Astrocyte (in vitro differentiated cells and primary cell): ENCODE data around the gene CCL21. TPM values are rescaled to one million over a fixed set of nuclear protein-coding genes. Genes with fewer than 3 reads are reported as not detected.

Source experiments
- DNase-seq: peaks from one replicate; pipeline ENCODE4 v3.0.0-alpha.2; 2010; ENCODE audit warnings: low read depth
- FAIRE-seq: peaks from 2 replicates; lab custom pipeline; 2011; peaks lifted over from hg19 to GRCh38; lab: Jason Lieb, UNC
- H2AFZ ChIP-seq: 2 replicates; pipeline ENCODE4 v1.6.0; 2012; ENCODE audit warnings: low read depth, low read length, inconsistent platforms
- H3K27ac ChIP-seq: 2 replicates; pipeline ENCODE4 v1.5.1; 2011; ENCODE audit warnings: low read depth, low read length, inconsistent platforms
- H3K27me3 ChIP-seq: 2 replicates; pipeline ENCODE4 v1.6.0; 2011; ENCODE audit warnings: low read length, inconsistent platforms; ENCODE audit not compliant: insufficient read depth
- H3K36me3 ChIP-seq: 2 replicates; pipeline ENCODE4 v1.5.1; 2011; ENCODE audit warnings: low read length, inconsistent platforms; ENCODE audit not compliant: insufficient read depth
- H3K4me1 ChIP-seq: 2 replicates; pipeline ENCODE4 v1.5.1; 2011; ENCODE audit warnings: low read length, inconsistent platforms; ENCODE audit not compliant: insufficient read depth
- H3K4me2 ChIP-seq: 2 replicates; pipeline ENCODE4 v1.6.0; 2012; ENCODE audit warnings: low read length, inconsistent platforms
- H3K4me3 ChIP-seq: 2 replicates; pipeline ENCODE4 v1.5.1; 2011; ENCODE audit warnings: low read depth, mild to moderate bottlenecking, low read length, inconsistent platforms; ENCODE audit not compliant: insufficient read depth
- H3K79me2 ChIP-seq: 2 replicates; pipeline ENCODE4 v1.6.0; 2012; ENCODE audit warnings: mild to moderate bottlenecking, low read length, inconsistent platforms; ENCODE audit not compliant: insufficient read depth
- H3K9ac ChIP-seq: 2 replicates; pipeline ENCODE4 v1.6.0; 2012; ENCODE audit warnings: mild to moderate bottlenecking, low read length, inconsistent platforms
- H3K9me3 ChIP-seq: 2 replicates; pipeline ENCODE4 v1.5.1; 2012; ENCODE audit warnings: low read depth, mild to moderate bottlenecking, low read length, inconsistent platforms; ENCODE audit not compliant: insufficient read depth
- H4K20me1 ChIP-seq: 2 replicates; pipeline ENCODE4 v1.6.0; 2012; ENCODE audit warnings: low read length, inconsistent platforms; ENCODE audit not compliant: insufficient read depth
- H3K27ac Mint-ChIP-seq: one replicate; pipeline ENCODE4 v1.8.0; 2021; ENCODE audit warnings: mild to moderate bottlenecking, mixed read lengths; ENCODE audit not compliant: unreplicated experiment
- H3K27me3 Mint-ChIP-seq: one replicate; pipeline ENCODE4 v1.8.0; 2021; ENCODE audit warnings: low read depth, mixed read lengths; ENCODE audit not compliant: unreplicated experiment
- H3K36me3 Mint-ChIP-seq: one replicate; pipeline ENCODE4 v1.8.0; 2021; ENCODE audit warnings: low read depth, mixed read lengths; ENCODE audit not compliant: unreplicated experiment
- H3K4me1 Mint-ChIP-seq: one replicate; pipeline ENCODE4 v1.8.0; 2021; ENCODE audit warnings: low read depth, mixed read lengths; ENCODE audit not compliant: unreplicated experiment
- H3K4me3 Mint-ChIP-seq: one replicate; pipeline ENCODE4 v1.8.0; 2021; ENCODE audit warnings: mild to moderate bottlenecking, moderate library complexity, mixed read lengths; ENCODE audit not compliant: unreplicated experiment
- H3K9me3 Mint-ChIP-seq: one replicate; pipeline ENCODE4 v1.8.0; 2021; ENCODE audit warnings: mild to moderate bottlenecking, mixed read lengths; ENCODE audit not compliant: unreplicated experiment
- EZH2 ChIP-seq: IDR thresholded peaks from 2 replicates; pipeline ENCODE4 v1.6.1; 2012; ENCODE audit warnings: mild to moderate bottlenecking, low read length, inconsistent platforms; ENCODE audit not compliant: insufficient read depth
- total RNA-seq: library from RNA; stranded (reverse); gene quantifications from 2 replicates; pipeline ENCODE4 v1.2.1, GENCODE V29; 2021
- TF ChIP-seq, protein P1 (sequence below): IDR thresholded peaks from 2 replicates; pipeline ENCODE4 v1.5.1; 2011; ENCODE audit warnings: low read depth, mild to moderate bottlenecking, inconsistent platforms, low read length, moderate library complexity; ENCODE audit not compliant: insufficient read depth

CCL21 gene
- total RNA-seq, 1 donor from 2014 or later = not detected

DNA sequence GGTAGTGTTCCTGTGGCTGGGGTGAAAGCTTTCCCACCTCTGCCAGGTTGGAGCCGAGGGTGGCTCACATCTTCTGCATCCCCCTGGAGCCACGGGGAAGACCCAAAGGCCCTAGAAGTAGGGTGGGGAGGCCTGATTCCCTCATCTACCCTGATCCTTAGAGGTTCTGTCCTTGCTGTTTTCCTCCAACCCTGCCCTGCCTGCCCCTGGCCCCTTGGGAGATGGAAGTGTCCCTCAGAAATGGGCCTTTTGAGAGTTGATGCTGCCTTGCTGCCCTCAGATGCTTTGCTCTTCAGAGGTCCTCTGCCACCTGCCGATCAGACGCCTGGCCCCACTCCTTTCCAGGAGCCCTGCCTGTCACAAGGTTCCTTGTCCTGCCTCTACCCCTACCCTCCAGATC, 25.1 kb downstream of the CCL21 start:
- Histone ChIP-seq H3K9me3 (no peaks in the 10 kb centered on the region), H3K4me1 (no peaks in the 10 kb centered on the region), H3K27me3 (no peaks in the 10 kb centered on the region), H3K4me2 (no peak overlapping the region), H2AFZ (no peak overlapping the region), H3K36me3 (no peaks in the 10 kb centered on the region), H4K20me1 (no peaks in the 10 kb centered on the region), H3K9ac (no peak overlapping the region), H3K27ac (no peak overlapping the region), H3K79me2 (no peaks in the 10 kb centered on the region), H3K4me3 (no peak overlapping the region)
- no peaks in the 10 kb centered on the region for H3K4me1 Mint-ChIP-seq
- H3K4me3 Mint-ChIP-seq = no peak overlapping the region
- TF ChIP-seq, protein P1, sequence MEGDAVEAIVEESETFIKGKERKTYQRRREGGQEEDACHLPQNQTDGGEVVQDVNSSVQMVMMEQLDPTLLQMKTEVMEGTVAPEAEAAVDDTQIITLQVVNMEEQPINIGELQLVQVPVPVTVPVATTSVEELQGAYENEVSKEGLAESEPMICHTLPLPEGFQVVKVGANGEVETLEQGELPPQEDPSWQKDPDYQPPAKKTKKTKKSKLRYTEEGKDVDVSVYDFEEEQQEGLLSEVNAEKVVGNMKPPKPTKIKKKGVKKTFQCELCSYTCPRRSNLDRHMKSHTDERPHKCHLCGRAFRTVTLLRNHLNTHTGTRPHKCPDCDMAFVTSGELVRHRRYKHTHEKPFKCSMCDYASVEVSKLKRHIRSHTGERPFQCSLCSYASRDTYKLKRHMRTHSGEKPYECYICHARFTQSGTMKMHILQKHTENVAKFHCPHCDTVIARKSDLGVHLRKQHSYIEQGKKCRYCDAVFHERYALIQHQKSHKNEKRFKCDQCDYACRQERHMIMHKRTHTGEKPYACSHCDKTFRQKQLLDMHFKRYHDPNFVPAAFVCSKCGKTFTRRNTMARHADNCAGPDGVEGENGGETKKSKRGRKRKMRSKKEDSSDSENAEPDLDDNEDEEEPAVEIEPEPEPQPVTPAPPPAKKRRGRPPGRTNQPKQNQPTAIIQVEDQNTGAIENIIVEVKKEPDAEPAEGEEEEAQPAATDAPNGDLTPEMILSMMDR = no peak
- no peak for TF ChIP-seq EZH2
- no peak for FAIRE-seq
- peaks cover 8% of the 10 kb centered on the region for H3K9me3 Mint-ChIP-seq
- no peak overlapping the region for H3K27ac Mint-ChIP-seq
- DNase-seq = no peak
- peaks cover 22% of the 10 kb centered on the region for H3K27me3 Mint-ChIP-seq
- H3K36me3 Mint-ChIP-seq = peaks cover 29% of the 10 kb centered on the region

DNA sequence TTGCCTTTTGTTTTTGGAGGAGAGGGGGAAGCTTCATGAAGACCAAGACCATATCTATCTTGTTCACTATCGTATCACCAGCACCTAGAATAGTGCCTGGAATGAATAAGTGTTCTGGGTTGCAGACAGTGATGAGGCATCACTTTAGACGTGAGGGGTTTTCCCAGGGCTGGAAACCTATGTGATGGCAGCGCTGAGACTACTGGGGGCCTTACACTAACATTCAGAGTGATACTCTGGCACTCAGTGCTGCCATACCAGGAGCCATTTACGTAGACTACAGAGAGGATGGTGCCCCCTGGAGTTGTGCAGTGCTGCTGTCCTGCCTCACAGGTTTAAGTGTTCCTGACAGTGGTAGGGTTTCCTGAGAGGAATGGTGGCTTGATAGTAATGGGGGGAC, 25.8 kb downstream of the CCL21 start:
- Mint-ChIP-seq H3K36me3 (peaks cover 29% of the 10 kb centered on the region), H3K4me1 (no peaks in the 10 kb centered on the region), H3K4me3 (no peak overlapping the region), H3K9me3 (peaks cover 8% of the 10 kb centered on the region), H3K27ac (no peak overlapping the region), H3K27me3 (peaks cover 16% of the 10 kb centered on the region)
- Histone ChIP-seq H3K9ac (no peak overlapping the region), H3K4me2 (no peak overlapping the region), H2AFZ (no peak overlapping the region), H3K79me2 (no peaks in the 10 kb centered on the region), H3K36me3 (no peaks in the 10 kb centered on the region), H3K27me3 (no peaks in the 10 kb centered on the region), H3K27ac (no peak overlapping the region), H3K4me1 (no peaks in the 10 kb centered on the region), H3K9me3 (no peaks in the 10 kb centered on the region), H3K4me3 (no peak overlapping the region), H4K20me1 (no peaks in the 10 kb centered on the region)
- no peak for FAIRE-seq
- TF ChIP-seq EZH2 = no peak
- TF ChIP-seq, protein P1 = no peak
- no peak for DNase-seq

DNA sequence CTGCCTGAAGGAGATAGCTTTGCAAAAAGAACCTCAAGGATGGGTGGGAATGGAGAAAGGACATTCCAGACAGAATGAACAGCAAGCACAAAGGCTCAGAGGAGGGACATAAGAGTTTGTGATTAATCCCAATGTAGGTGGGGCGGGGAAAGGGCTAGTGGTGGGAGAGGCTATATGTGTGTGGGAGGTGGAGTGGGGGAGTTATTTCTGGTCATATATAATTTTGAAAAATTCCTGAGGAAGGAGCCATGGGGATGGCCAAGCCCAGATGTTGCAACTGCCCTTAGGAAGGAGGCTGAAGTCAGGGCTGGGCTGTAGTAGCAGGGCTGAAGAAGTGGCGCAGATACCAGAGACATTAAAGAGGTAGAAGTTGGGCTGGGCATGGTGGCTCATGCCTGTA, 34.1 kb downstream of the CCL21 start:
- DNase-seq (no peak), FAIRE-seq (no peak)
- H3K79me2 ChIP-seq = no peaks in the 10 kb centered on the region
- Mint-ChIP-seq H3K27ac (no peak overlapping the region), H3K27me3 (no peaks in the 10 kb centered on the region), H3K36me3 (peaks cover 4% of the 10 kb centered on the region), H3K4me3 (no peak overlapping the region), H3K4me1 (no peaks in the 10 kb centered on the region), H3K9me3 (peaks cover 1% of the 10 kb centered on the region)
- no peak overlapping the region for H2AFZ ChIP-seq
- H3K27ac ChIP-seq = no peak overlapping the region
- H3K4me3 ChIP-seq = no peak overlapping the region
- H3K9me3 ChIP-seq = no peaks in the 10 kb centered on the region
- H3K4me1 ChIP-seq = no peaks in the 10 kb centered on the region
- peaks cover 4% of the 10 kb centered on the region for H4K20me1 ChIP-seq
- H3K27me3 ChIP-seq = no peaks in the 10 kb centered on the region
- no peaks in the 10 kb centered on the region for H3K36me3 ChIP-seq
- no peak for TF ChIP-seq EZH2
- TF ChIP-seq, protein P1 = no peak
- no peak overlapping the region for H3K9ac ChIP-seq
- no peak overlapping the region for H3K4me2 ChIP-seq
